Retinal pigment epithelial cell (primary cell): Measurements from ENCODE around the gene DDOST.

ENCODE experiments used
- DNase-seq: peaks from one replicate; pipeline ENCODE4 v3.0.0-alpha.2; 2010; ENCODE audit warnings: low read depth
- H3K4me3 ChIP-seq: 2 replicates; pipeline ENCODE4 v1.5.1; 2011; ENCODE audit warnings: mild to moderate bottlenecking, low read length, control low read depth, moderate library complexity
- TF ChIP-seq, protein P1 (sequence below): conservative IDR thresholded peaks from 2 replicates; pipeline ENCODE4 v1.5.1; 2011; ENCODE audit warnings: low read depth, low read length, control low read depth, inconsistent platforms

DDOST gene

DNA sequence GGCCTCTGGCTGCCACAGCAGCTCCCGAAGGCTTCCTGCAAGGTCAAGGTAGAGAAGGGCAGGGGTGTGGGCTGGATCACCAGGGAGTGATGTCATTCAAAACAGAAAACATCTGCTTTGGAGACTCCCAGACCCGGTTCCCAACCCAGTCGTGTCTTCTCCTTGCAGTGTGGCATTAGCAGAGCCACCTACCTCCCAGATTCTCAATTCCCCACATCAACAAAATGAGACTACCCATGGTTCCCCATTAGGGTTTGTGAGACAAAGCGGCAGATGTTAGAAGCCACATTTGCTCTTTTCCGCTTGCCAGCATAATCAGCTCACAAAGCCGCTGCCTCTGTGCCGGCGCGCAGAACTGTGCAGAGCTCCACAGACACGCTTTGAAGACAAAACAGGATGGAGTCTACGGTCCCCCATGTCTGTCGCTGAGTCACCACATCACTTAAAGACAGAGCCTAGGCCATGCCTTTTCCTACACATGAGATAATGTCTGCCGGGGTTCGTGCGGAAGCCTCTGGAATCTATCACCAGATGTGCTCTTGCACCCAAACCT is 44.1 kb upstream of the DDOST start:
- H3K4me3 ChIP-seq: no peak overlapping the region
- TF ChIP-seq, protein P1, sequence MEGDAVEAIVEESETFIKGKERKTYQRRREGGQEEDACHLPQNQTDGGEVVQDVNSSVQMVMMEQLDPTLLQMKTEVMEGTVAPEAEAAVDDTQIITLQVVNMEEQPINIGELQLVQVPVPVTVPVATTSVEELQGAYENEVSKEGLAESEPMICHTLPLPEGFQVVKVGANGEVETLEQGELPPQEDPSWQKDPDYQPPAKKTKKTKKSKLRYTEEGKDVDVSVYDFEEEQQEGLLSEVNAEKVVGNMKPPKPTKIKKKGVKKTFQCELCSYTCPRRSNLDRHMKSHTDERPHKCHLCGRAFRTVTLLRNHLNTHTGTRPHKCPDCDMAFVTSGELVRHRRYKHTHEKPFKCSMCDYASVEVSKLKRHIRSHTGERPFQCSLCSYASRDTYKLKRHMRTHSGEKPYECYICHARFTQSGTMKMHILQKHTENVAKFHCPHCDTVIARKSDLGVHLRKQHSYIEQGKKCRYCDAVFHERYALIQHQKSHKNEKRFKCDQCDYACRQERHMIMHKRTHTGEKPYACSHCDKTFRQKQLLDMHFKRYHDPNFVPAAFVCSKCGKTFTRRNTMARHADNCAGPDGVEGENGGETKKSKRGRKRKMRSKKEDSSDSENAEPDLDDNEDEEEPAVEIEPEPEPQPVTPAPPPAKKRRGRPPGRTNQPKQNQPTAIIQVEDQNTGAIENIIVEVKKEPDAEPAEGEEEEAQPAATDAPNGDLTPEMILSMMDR: no peak
- no peak for DNase-seq

DNA sequence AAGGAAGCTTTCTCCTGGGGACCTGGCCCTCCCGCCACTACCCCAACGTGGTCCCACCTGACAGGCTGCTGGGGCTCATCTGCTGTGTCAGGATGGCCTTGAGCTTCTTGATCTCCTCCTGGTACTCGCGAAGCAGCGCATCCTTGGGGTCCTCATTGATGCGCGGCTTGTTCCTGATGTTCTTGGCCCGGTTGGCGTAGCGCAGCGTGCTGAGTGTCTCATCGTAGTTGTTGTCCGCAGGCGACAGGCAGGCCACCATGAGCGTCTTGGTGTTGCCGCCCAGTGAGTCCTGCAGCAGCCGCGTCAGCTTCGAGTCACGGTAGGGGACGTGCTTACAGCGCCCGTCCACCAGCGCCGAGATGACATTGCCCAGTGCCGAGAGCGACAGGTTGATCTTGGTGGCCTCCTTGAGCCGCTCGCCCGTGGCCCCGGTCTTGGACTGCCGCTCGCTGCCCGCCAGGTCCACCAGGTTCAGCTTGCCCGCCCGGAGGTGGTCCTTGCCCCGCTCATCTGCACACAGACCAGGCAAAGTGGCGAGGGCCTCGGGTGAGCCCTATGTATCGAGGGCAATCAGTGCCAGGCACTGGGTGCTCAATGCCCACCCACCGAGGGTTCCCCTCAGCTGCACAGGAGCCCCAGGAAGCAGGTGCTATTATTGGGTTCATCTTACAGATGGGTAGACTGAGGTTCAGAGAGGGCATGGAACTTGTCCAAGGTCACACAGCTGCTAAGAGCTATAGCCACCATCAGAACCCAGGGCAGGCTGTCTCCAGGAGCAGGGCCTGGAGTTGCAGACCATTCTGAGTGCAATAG is 43.4 kb upstream of the DDOST start:
- DNase-seq: no peak
- TF ChIP-seq, protein P1: no peak
- no peak overlapping the region for H3K4me3 ChIP-seq

DNA sequence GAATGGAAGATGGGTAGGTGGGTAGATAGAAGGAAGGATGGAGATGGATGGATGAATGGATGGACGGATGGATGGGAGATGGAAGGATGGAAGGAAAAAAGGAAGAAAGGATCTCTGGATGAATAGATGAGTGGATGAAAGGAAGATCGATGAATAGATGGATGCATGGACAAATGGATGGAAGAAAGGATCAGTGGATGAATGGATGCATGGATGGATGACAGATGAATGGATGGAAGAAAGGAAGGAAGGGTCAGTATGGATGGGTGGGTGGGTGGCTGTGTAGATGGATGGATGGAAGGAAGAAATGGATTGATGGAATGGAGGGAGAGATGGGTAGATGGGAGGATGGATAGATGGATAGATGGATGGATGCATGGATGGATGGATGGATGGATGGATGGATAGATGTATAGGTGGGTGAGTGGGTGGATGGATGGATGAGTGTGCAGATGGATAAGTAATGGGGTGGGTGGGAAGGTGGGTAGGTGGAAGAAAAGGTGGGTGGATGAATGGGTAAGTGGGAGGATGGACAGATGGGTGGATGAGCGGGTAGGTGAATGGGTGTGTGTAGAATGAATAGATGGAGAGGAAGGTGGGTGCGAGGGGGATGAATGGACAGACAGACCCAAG is 42.1 kb upstream of the DDOST start:
- DNase-seq: no peak
- no peak overlapping the region for H3K4me3 ChIP-seq
- TF ChIP-seq, protein P1: no peak

DNA sequence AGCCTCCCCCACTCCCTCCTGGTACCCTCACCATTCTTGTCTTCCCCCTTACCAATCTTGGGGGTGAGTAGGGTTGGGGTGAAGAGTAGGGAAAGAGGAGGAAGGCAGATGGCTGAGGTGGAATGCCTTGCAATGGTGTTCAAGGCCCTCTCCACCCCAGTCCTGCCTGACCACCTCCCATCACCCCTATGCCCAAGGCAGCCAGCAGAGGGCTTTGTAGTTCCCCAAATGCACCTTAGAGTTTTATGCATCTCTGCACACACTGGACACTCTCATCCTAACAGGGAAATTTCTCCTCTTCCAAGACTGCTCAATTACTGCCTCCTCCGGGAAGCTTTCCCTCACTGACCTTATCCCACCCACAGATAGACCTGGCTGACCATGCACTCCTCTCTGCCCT is 41.2 kb upstream of the DDOST start:
- TF ChIP-seq, protein P1: peak; percentile 57
- H3K4me3 ChIP-seq: no peak overlapping the region
- DNase-seq: no peak

DNA sequence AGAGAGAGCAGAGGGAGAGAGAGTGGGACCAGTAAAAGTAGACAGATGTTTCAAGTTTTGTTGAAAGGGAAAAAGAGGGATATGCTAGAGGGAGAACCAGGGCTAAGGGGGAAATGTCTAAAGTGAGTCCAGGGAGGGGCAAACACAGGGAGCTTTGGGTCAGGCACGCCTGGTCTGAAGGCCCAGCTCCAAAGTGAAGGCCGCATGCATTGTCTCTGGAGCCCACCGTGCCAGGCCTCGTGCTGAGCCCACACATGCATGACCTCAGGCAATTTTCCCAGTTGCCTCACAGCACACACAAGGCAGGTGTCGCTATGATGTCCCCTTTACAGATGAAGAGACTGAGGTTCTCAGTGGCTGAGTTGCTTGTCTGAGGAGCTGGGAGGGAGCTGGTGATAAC is 40.7 kb upstream of the DDOST start:
- H3K4me3 ChIP-seq: no peak overlapping the region
- TF ChIP-seq, protein P1: no peak
- DNase-seq: no peak

DNA sequence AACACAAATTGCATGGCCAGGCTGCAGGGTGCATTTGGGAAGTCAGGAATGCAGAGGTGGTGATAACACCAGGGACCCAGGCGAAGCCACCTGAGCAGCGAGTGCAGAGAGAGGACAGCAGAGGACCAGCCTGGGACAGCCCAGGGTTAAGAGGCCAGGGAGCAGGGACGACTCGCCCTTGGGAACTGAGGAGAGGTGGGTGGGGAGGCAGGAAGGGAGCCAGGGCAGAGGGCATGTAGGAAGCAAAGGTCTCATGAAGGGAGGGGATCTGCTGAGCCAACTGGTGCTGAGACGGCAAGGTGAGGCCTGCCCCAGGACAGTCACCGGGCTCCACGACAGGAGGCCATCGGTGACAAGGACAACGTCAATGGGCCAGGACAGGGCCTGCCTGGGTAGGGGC is 40.3 kb upstream of the DDOST start:
- DNase-seq: no peak
- TF ChIP-seq, protein P1: no peak
- H3K4me3 ChIP-seq: no peak overlapping the region

DNA sequence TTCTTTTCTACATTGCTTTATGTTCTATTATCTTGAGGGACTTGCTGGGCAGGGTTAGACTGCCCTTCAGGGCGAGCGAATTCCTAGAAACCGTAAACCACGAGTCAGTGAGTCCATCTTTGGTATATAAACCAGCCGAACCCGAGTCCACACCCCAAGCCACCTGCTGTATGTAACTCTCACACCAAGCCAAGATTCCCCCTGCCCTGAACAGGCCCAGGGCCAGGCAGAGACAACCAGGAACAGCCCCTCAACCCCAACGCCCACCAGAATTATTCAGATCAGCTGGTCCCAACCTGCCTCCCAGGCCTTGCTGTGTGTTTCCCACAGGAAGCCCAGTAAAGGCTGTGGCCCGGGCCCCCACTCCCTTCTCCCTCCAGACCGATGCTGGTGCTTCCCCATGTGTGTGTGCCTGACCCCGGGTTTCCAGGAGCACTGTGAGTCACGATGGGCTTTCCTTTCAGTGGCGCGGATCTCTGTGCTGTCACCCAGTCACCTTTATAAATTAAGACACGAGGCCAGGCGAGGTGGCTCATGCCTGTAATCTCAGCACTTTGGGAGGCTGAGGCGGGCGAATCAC is 39.6 kb upstream of the DDOST start:
- TF ChIP-seq, protein P1: no peak
- no peak for DNase-seq
- no peak overlapping the region for H3K4me3 ChIP-seq
